H1 (cell line): Measurements from ENCODE around the gene ATPAF1. TPM values are rescaled to one million over a fixed set of nuclear protein-coding genes. Genes with fewer than 3 reads are reported as not detected.

Experiments used
- CTCF ChIA-PET: fragments of 300-600 bp; sonication (Branson Sonifier 250); formaldehyde crosslinking; loops from one replicate; lab custom pipeline; 2021; ENCODE audit not compliant: partially characterized antibody; lab: Charles Lee
- POLR2A ChIA-PET: fragments of 300-600 bp; sonication (Branson Sonifier 250); formaldehyde crosslinking; loops from one replicate; lab custom pipeline; 2021; ENCODE audit warnings: inconsistent platforms; ENCODE audit not compliant: partially characterized antibody; lab: Charles Lee
- DNase-seq, 2 experiments: peaks; one replicate each; pipeline versions ENCODE4 v3.0.0 to v3.0.0-alpha.2; 2010 to 2022; ENCODE audit warnings: low spot score in 2 of 2, low read depth in 1 of 2, mixed read lengths in 1 of 2
- FAIRE-seq: peaks from 2 replicates; lab custom pipeline; 2011; peaks lifted over from hg19 to GRCh38; lab: Jason Lieb, UNC
- H2AFZ ChIP-seq: 2 replicates; pipeline ENCODE4 v1.8.1; 2012; ENCODE audit warnings: low read length, inconsistent platforms
- H2AK5ac ChIP-seq: 2 replicates; pipeline ENCODE4 v1.6.1; 2013; ENCODE audit warnings: low read depth, low read length
- H2BK120ac ChIP-seq: replicated peaks from 2 replicates; pipeline ENCODE3; 2013; ENCODE audit warnings: low read depth, low read length, inconsistent platforms
- H2BK12ac ChIP-seq: 2 replicates; pipeline ENCODE4 v1.6.1; 2013; ENCODE audit warnings: low read depth, low read length
- H2BK15ac ChIP-seq: 2 replicates; pipeline ENCODE4 v1.6.1; 2013; ENCODE audit warnings: low read length
- H2BK20ac ChIP-seq: 2 replicates; pipeline ENCODE4 v1.6.1; 2013; ENCODE audit warnings: low read length
- H2BK5ac ChIP-seq: 2 replicates; pipeline ENCODE4 v1.6.1; 2013; ENCODE audit warnings: low read depth, low read length
- H3K14ac ChIP-seq: 2 replicates; pipeline ENCODE4 v1.6.1; 2013; ENCODE audit warnings: inconsistent platforms; ENCODE audit not compliant: insufficient read length
- H3K18ac ChIP-seq: 2 replicates; pipeline ENCODE4 v1.6.1; 2013; ENCODE audit warnings: low read length; ENCODE audit errors: extremely low read depth
- H3K23ac ChIP-seq: 2 replicates; pipeline ENCODE4 v1.6.1; 2013; ENCODE audit warnings: inconsistent platforms; ENCODE audit not compliant: insufficient read length
- H3K23me2 ChIP-seq: 2 replicates; pipeline ENCODE4 v1.6.1; 2013; ENCODE audit warnings: low read depth, low read length
- H3K27ac ChIP-seq: 2 replicates; pipeline ENCODE4 v1.6.1; 2011; ENCODE audit warnings: low read depth, low read length, inconsistent platforms
- H3K27me3 ChIP-seq, 4 experiments: replicated peaks in 1 of 4; 1 replicate in 1 of 4; 2 replicates in 3 of 4; pipeline versions ENCODE4 v1.6.1 to v1.8.1; 2011 to 2013; ENCODE audit warnings: low read length in 3 of 4, mild to moderate bottlenecking in 3 of 4, inconsistent platforms in 2 of 4, mixed read lengths in 2 of 4, moderate library complexity in 1 of 4; ENCODE audit not compliant: control insufficient read depth in 3 of 4, insufficient read depth in 3 of 4; ENCODE audit errors: extremely low read depth in 1 of 4
- H3K36me3 ChIP-seq, 4 experiments: 2 replicates each; pipeline versions ENCODE4 v1.6.1 to v1.8.1; 2011 to 2013; ENCODE audit warnings: mild to moderate bottlenecking in 4 of 4, low read length in 3 of 4, moderate library complexity in 2 of 4, control low read depth in 1 of 4, inconsistent platforms in 1 of 4; ENCODE audit not compliant: insufficient read depth in 4 of 4, control insufficient read depth in 2 of 4
- H3K4ac ChIP-seq: replicated peaks from 2 replicates; pipeline ENCODE3; 2013; ENCODE audit warnings: low read length, low read depth, mixed read lengths, inconsistent platforms; ENCODE audit not compliant: insufficient read length
- H3K4me1 ChIP-seq, 4 experiments: replicated peaks in 1 of 4; 1 replicate in 1 of 4; 2 replicates in 3 of 4; pipeline versions ENCODE4 v1.6.1 to v1.8.1; 2011 to 2013; ENCODE audit warnings: low read length in 3 of 4, inconsistent platforms in 2 of 4, mixed read lengths in 1 of 4; ENCODE audit not compliant: insufficient read depth in 4 of 4, control insufficient read depth in 3 of 4
- H3K4me2 ChIP-seq, 2 experiments: 2 replicates each; pipeline versions ENCODE4 v1.6.1 to v1.8.1; 2011 to 2013; ENCODE audit warnings: low read depth in 2 of 2, low read length in 2 of 2, control low read depth in 1 of 2, inconsistent platforms in 1 of 2, mild to moderate bottlenecking in 1 of 2; ENCODE audit not compliant: insufficient read depth in 1 of 2
- H3K4me3 ChIP-seq, 4 experiments: fragments of 200-600, 300-600 bp in 1 of 4; sonication (generic), shearing (Covaris generic), sonication (Bioruptor Twin) in 1 of 4; 2 replicates each; pipeline versions ENCODE4 v1.5.1 to v1.8.1; 2011 to 2016; ENCODE audit warnings: low read length in 4 of 4, low read depth in 3 of 4, control low read depth in 2 of 4, inconsistent platforms in 2 of 4, mild to moderate bottlenecking in 2 of 4, mixed read lengths in 1 of 4, moderate library complexity in 1 of 4; ENCODE audit not compliant: insufficient read depth in 2 of 4; ENCODE audit errors: extremely low read depth in 1 of 4
- H3K56ac ChIP-seq: replicated peaks from 2 replicates; pipeline ENCODE3; 2013; ENCODE audit warnings: low read depth, mild to moderate bottlenecking, mixed read lengths, low read length, inconsistent platforms; ENCODE audit not compliant: insufficient read length
- H3K79me1 ChIP-seq: 2 replicates; pipeline ENCODE4 v1.6.1; 2013; ENCODE audit warnings: low read depth, low read length, control low read depth
- H3K79me2 ChIP-seq, 2 experiments: 2 replicates each; pipeline versions ENCODE4 v1.6.1 to v1.8.1; 2012 to 2013; ENCODE audit warnings: low read length in 2 of 2, mild to moderate bottlenecking in 2 of 2, inconsistent platforms in 1 of 2; ENCODE audit not compliant: insufficient read depth in 2 of 2, control insufficient read depth in 1 of 2
- H3K9ac ChIP-seq, 4 experiments: replicated peaks in 1 of 4; 1 replicate in 1 of 4; 2 replicates in 3 of 4; pipeline versions ENCODE4 v1.6.1 to v1.8.1; 2011 to 2013; ENCODE audit warnings: low read depth in 3 of 4, low read length in 3 of 4, control low read depth in 2 of 4, mild to moderate bottlenecking in 2 of 4, moderate library complexity in 2 of 4, inconsistent platforms in 1 of 4; ENCODE audit errors: extremely low read depth in 1 of 4
- H3K9me3 ChIP-seq, 2 experiments: 2 replicates each; pipeline versions ENCODE4 v1.6.1 to v1.8.1; 2012 to 2013; ENCODE audit warnings: mild to moderate bottlenecking in 2 of 2, moderate library complexity in 2 of 2, control low read depth in 1 of 2, inconsistent platforms in 1 of 2, low read depth in 1 of 2, low read length in 1 of 2, mixed read lengths in 1 of 2; ENCODE audit not compliant: insufficient read depth in 2 of 2
- H4K20me1 ChIP-seq, 2 experiments: replicated peaks in 1 of 2; 2 replicates each; pipeline versions ENCODE3 to v1.8.1; 2011 to 2013; ENCODE audit warnings: inconsistent platforms in 2 of 2, low read length in 2 of 2, mild to moderate bottlenecking in 1 of 2; ENCODE audit not compliant: insufficient read depth in 2 of 2, control insufficient read depth in 1 of 2
- H4K5ac ChIP-seq: 2 replicates; pipeline ENCODE4 v1.6.1; 2013; ENCODE audit warnings: low read length, low read depth, mixed read lengths, inconsistent platforms; ENCODE audit not compliant: insufficient read length
- H4K8ac ChIP-seq: 2 replicates; pipeline ENCODE4 v1.8.0; 2013; ENCODE audit warnings: mild to moderate bottlenecking, moderate library complexity, low read length, inconsistent platforms; ENCODE audit not compliant: insufficient read depth; ENCODE audit errors: extremely low read depth
- H4K91ac ChIP-seq: replicated peaks from 2 replicates; pipeline ENCODE3; 2013; ENCODE audit warnings: low read length, mixed read lengths, inconsistent platforms; ENCODE audit not compliant: insufficient read length
- BCL11A ChIP-seq, 2 experiments: IDR thresholded peaks; one replicate each; pipeline ENCODE4 v1.6.1; 2011; ENCODE audit warnings: low read depth in 2 of 2, low read length in 2 of 2, mild to moderate bottlenecking in 2 of 2
- CHD2 ChIP-seq: IDR thresholded peaks from 2 replicates; pipeline ENCODE4 v1.6.1; 2012; ENCODE audit warnings: low read length, improper control_type of control experiment
- CTCF ChIP-seq, 3 experiments: IDR thresholded peaks; 1 replicate in 2 of 3; 2 replicates in 1 of 3; pipeline versions ENCODE4 v1.5.1 to v1.6.1; 2011; ENCODE audit warnings: low read length in 3 of 3, mild to moderate bottlenecking in 3 of 3, inconsistent platforms in 2 of 3, low read depth in 1 of 3, moderate library complexity in 1 of 3; ENCODE audit not compliant: insufficient read depth in 1 of 3; ENCODE audit errors: control extremely low read depth in 1 of 3
- EP300 ChIP-seq, 2 experiments: IDR thresholded peaks; 1 replicate in 1 of 2; 2 replicates in 1 of 2; pipeline ENCODE4 v1.6.1; 2011 to 2012; ENCODE audit warnings: low read depth in 2 of 2, low read length in 2 of 2, mild to moderate bottlenecking in 2 of 2, borderline replicate concordance in 1 of 2, inconsistent platforms in 1 of 2, moderate library complexity in 1 of 2
- GABPA ChIP-seq: IDR thresholded peaks from 2 replicates; pipeline ENCODE4 v1.6.1; 2011; ENCODE audit warnings: mild to moderate bottlenecking, low read length, moderate library complexity, borderline replicate concordance; ENCODE audit not compliant: insufficient read depth
- NANOG ChIP-seq: IDR thresholded peaks from 2 replicates; pipeline ENCODE4 v1.6.1; 2011; ENCODE audit warnings: low read length, low read depth, mild to moderate bottlenecking, inconsistent platforms; ENCODE audit not compliant: insufficient read depth, poor library complexity, severe bottlenecking
- SIX5 ChIP-seq: IDR thresholded peaks from 2 replicates; pipeline ENCODE4 v1.6.1; 2011; ENCODE audit warnings: mild to moderate bottlenecking, low read depth, low read length
- USF2 ChIP-seq: IDR thresholded peaks from 2 replicates; pipeline ENCODE4 v1.6.1; 2011; ENCODE audit warnings: low read length, improper control_type of control experiment
- WGBS, 2 experiments: shearing (Covaris generic) in 1 of 2; methylation state at CpG; one replicate each; pipeline versions ENCODE4 v1.1.6 to v1.1.7; 2013 to 2015; ENCODE audit warnings: low lambda C conversion rate in 2 of 2, mixed read lengths in 2 of 2, inconsistent platforms in 1 of 2, low coverage in 1 of 2, missing lambda C conversion rate in 1 of 2; ENCODE audit not compliant: insufficient replicate concordance in 2 of 2, insufficient coverage in 1 of 2, insufficient read length in 1 of 2; ENCODE audit errors: extremely low coverage in 1 of 2, missing lambda C conversion rate in 1 of 2; 5-methylcytosine and 5-hydroxymethylcytosine counted together
- polyA plus RNA-seq, 7 experiments: library from polyadenylated mRNA; depleted of rRNA in 3 of 7; stranded (reverse) in 5 of 7; unstranded in 2 of 7; fragments of >200 nt in 5 of 7; fragments of 200-250 nt in 2 of 7; gene quantifications; 1 replicate in 5 of 7; 2 replicates in 1 of 7; 4 replicates in 1 of 7; pipeline versions ENCODE4 v1.2.1 to v1.2.3, GENCODE V29; 2011 to 2013; ENCODE audit warnings: missing spikeins in 2 of 7, mixed read lengths in 2 of 7
- total RNA-seq: library from RNA; stranded (reverse); fragmentation: NEBNext Ultra II Directional; extraction: Animal tissue kit (Norgen Biotek cat#: 25700); gene quantifications from 2 replicates; pipeline ENCODE4 v1.2.1, GENCODE V29; 2021

ATPAF1 gene
- total and polyA plus RNA-seq, 2 of the 8 experiments (the other 6 are each of a cell fraction or from before 2014, with no cell fraction given), result 46.7 to 55.9 TPM

- ChIA-PET CTCF (interaction anchor here (1.1 to 1.3 kb wide), 2 partner anchors 11 to 157 kb away, joined by 3 to 4 read pairs; no protein-coding TSS in a partner anchor), POLR2A (no interaction called here)
- Histone ChIP-seq H3K14ac (no peak overlapping the region), H3K18ac (no peak overlapping the region), H2AK5ac (no peak overlapping the region), H2BK20ac (no peak overlapping the region), H4K20me1 (peaks cover 0 to 4% of the 10 kb centered on the region in 2 experiments), H3K4me3 (no peak overlapping the region), H3K79me2 (no peaks in the 10 kb centered on the region), H3K9me3 (no peaks in the 10 kb centered on the region), H3K56ac (no peak overlapping the region), H3K27me3 (no peaks in the 10 kb centered on the region), H2AFZ (no peak overlapping the region), H3K4me2 (no peak overlapping the region), H3K36me3 (peaks cover 16 to 77% (median 69%) of the 10 kb centered on the region in 4 experiments), H2BK120ac (no peak overlapping the region), H3K27ac (no peak overlapping the region), H4K91ac (no peak overlapping the region), H2BK15ac (no peak overlapping the region), H3K4me1 (no peaks in the 10 kb centered on the region; a peak in 1 of 7 replicates), H3K9ac (no peak overlapping the region), H3K79me1 (no peaks in the 10 kb centered on the region), H3K4ac (no peak overlapping the region), H2BK5ac (no peak overlapping the region), H3K23me2 (no peaks in the 10 kb centered on the region), H3K23ac (no peak overlapping the region), H4K8ac (no peak overlapping the region), H2BK12ac (no peak overlapping the region), H4K5ac (no peak overlapping the region)
- no peak for FAIRE-seq
- DNase-seq, result no peak
- WGBS, 2 experiments, result 86% methylated on average over 9 of the region's 9 CpGs; no CpG with 5 or more reads in 1 of the 2 experiments
- TF ChIP-seq CHD2 (no peak), CTCF (IDR thresholded peaks at IDR 0.05; ENCODE audit: control extremely low read depth in 1 of 3, insufficient read depth in 1 of 3, low read depth in 1 of 3, low read length in 3 of 3) (no peak), EP300 (IDR thresholded peaks at IDR 0.05; ENCODE audit: borderline replicate concordance in 1 of 2, low read depth in 2 of 2, low read length in 2 of 2) (no peak), BCL11A (IDR thresholded peaks at IDR 0.05; ENCODE audit: low read depth in 2 of 2, low read length in 2 of 2) (no peak), USF2 (no peak), NANOG (no peak), SIX5 (no peak), GABPA (no peak)
These were observed 19.9 kb upstream of the ATPAF1 start for GRCh38 chr1:46687921-46688509.
